Naive B cell (primary cell): Measurements from ENCODE around the gene NPAS3. TPM values are rescaled to one million over a fixed set of nuclear protein-coding genes. Genes with fewer than 3 reads are reported as not detected.

Source experiments
- ATAC-seq, 2 donors: fragments of 150-1000 bp; cut with Tn5 transposase; 2 replicates each; pipeline ENCODE4 v1.10.0; 2021; ENCODE audit warnings: low read depth in 2 of 2, mild to moderate bottlenecking in 2 of 2, moderate library complexity in 2 of 2
- DNase-seq: peaks from one replicate; pipeline ENCODE4 v3.0.0; 2022
- H3K27ac Mint-ChIP-seq, 6 donors: one replicate each; pipeline ENCODE4 v1.8.0; 2020 to 2022; ENCODE audit warnings: mild to moderate bottlenecking in 6 of 6, mixed read lengths in 6 of 6, moderate library complexity in 5 of 6, inconsistent platforms in 2 of 6
- H3K27me3 Mint-ChIP-seq, 3 donors: one replicate each; pipeline ENCODE4 v1.8.0; 2021 to 2022; ENCODE audit warnings: mixed read lengths in 3 of 3, mild to moderate bottlenecking in 1 of 3
- H3K36me3 Mint-ChIP-seq, 2 donors: one replicate each; pipeline ENCODE4 v1.8.0; 2020 to 2022; ENCODE audit warnings: mixed read lengths in 2 of 2, inconsistent platforms in 1 of 2, mild to moderate bottlenecking in 1 of 2
- H3K4me1 Mint-ChIP-seq, 3 donors: one replicate each; pipeline ENCODE4 v1.8.0; 2020 to 2022; ENCODE audit warnings: mixed read lengths in 3 of 3, inconsistent platforms in 1 of 3, mild to moderate bottlenecking in 1 of 3, moderate library complexity in 1 of 3
- H3K4me3 Mint-ChIP-seq, 8 donors: one replicate each; pipeline ENCODE4 v1.8.0; 2020 to 2022; ENCODE audit warnings: mild to moderate bottlenecking in 8 of 8, mixed read lengths in 8 of 8, moderate library complexity in 8 of 8, inconsistent platforms in 2 of 8
- H3K9me3 Mint-ChIP-seq, 7 donors: one replicate each; pipeline ENCODE4 v1.8.0; 2020 to 2022; ENCODE audit warnings: mixed read lengths in 7 of 7, mild to moderate bottlenecking in 5 of 7, inconsistent platforms in 2 of 7, moderate library complexity in 1 of 7
- polyA plus RNA-seq, 6 donors: library from polyadenylated mRNA; unstranded; fragments of 300-500 nt; fragmentation: Illumina TruSeq; gene quantifications; one replicate each; pipeline ENCODE4 v1.2.3, GENCODE V29; 2021; ENCODE audit warnings: low read depth in 6 of 6

Gene NPAS3
- polyA plus RNA-seq, 6 donors from 2014 or later = not detected

DNA sequence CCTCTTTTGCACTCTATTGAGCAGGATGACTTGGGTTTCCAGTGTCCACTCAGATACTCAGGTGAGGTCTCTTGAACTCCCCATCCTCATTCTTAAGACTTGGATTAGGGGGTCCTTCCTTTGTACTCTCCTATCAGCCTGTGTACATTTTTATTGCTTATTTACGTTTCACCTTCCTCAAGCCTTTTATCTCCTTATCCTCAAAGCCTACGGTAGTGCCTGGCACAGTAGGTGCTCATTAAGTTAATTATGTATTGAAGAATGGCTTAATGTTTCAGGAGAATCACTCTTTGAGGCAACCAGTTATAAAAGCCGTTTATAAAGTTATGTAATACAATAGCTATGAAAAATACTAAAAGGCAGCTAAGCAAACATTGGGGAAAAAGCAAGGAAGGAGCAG, 315.7 kb downstream of the NPAS3 start:
- Mint-ChIP-seq H3K27ac (no peak overlapping the region), H3K27me3 (no peaks in the 10 kb centered on the region), H3K9me3 (peaks cover 0 to 6% (median 4%) of the 10 kb centered on the region in 7 donors), H3K4me1 (no peaks in the 10 kb centered on the region), H3K36me3 (no peaks in the 10 kb centered on the region), H3K4me3 (no peak overlapping the region)
- no peak for ATAC-seq
- DNase-seq = no peak

DNA sequence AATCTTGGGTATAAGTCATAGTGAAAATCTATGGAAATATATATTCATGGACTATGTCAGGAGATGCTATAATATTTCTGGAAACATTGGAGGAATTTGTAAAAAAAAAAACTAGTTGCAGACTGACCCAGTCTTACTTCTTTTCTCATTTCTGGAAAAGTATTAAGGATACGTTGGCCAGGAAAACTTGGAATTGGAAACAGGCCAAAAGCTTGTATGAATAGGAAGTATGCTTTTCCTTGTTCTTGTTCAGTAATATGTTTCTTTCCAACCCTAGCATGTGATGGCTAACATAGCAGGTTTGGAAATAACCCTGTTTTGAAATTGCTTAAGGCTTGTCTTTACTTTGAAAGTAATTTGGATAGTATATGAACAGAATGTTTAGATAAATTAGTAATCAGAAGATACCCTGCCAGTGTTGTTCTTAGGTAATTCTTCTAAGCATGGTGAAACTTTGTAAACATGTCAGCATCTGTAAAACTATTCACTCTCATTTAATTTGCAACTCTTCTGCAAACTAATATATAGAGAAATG, 316.2 kb downstream of the NPAS3 start:
- ATAC-seq = no peak
- Mint-ChIP-seq H3K9me3 (peaks cover 0 to 5% (median 4%) of the 10 kb centered on the region in 7 donors), H3K36me3 (no peaks in the 10 kb centered on the region), H3K4me1 (no peaks in the 10 kb centered on the region), H3K4me3 (no peak overlapping the region), H3K27me3 (no peaks in the 10 kb centered on the region), H3K27ac (no peak overlapping the region)
- DNase-seq = no peak

GRCh38 chr14:33257796-33258195, 319.1 kb downstream of the NPAS3 start:
- no peaks in the 10 kb centered on the region for H3K4me1 Mint-ChIP-seq
- peaks cover 0 to 5% (median 4%) of the 10 kb centered on the region in 7 donors for H3K9me3 Mint-ChIP-seq
- ATAC-seq = no peak
- no peaks in the 10 kb centered on the region for H3K36me3 Mint-ChIP-seq
- H3K27me3 Mint-ChIP-seq = no peaks in the 10 kb centered on the region
- no peak overlapping the region for H3K4me3 Mint-ChIP-seq
- no peak for DNase-seq
- no peak overlapping the region for H3K27ac Mint-ChIP-seq

DNA sequence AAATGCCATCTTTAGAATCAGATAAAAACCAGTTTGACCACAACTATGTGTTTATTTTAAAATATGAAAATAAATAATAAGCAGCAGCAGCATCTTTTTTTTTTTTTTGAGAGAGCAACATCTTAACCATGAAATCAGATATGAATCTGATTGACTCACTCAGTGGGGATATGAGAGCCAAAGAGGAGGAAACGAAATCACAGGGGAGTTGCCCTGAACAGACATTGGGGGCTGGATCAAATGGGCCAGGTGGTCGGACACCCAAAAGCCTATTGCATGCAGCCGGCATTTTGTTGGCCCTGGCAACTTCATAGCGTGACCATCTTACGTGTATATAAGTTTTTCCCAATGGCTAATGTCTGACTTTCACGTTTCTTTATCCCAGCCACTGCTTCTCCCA, 321.1 kb downstream of the NPAS3 start:
- Mint-ChIP-seq H3K9me3 (peaks cover 0 to 4% (median 1%) of the 10 kb centered on the region in 7 donors), H3K27ac (no peak overlapping the region), H3K4me3 (no peak overlapping the region), H3K36me3 (no peaks in the 10 kb centered on the region), H3K4me1 (no peaks in the 10 kb centered on the region), H3K27me3 (no peaks in the 10 kb centered on the region)
- ATAC-seq (no peak), DNase-seq (no peak)

- ATAC-seq (no peak), DNase-seq (no peak)
- Mint-ChIP-seq H3K27me3 (no peaks in the 10 kb centered on the region), H3K27ac (no peak overlapping the region), H3K4me3 (no peak overlapping the region), H3K9me3 (peaks cover 0 to 4% (median 0%) of the 10 kb centered on the region in 7 donors), H3K36me3 (no peaks in the 10 kb centered on the region), H3K4me1 (no peaks in the 10 kb centered on the region)
Observed at GRCh38 chr14:33271216-33271615, 332.5 kb downstream of the NPAS3 start.

GRCh38 chr14:33271891-33272290, 333.2 kb downstream of the NPAS3 start:
- Mint-ChIP-seq H3K9me3 (peaks cover 0 to 4% (median 0%) of the 10 kb centered on the region in 7 donors), H3K27ac (no peak overlapping the region), H3K27me3 (no peaks in the 10 kb centered on the region), H3K36me3 (no peaks in the 10 kb centered on the region), H3K4me1 (no peaks in the 10 kb centered on the region), H3K4me3 (no peak overlapping the region)
- ATAC-seq (no peak), DNase-seq (no peak)

DNA sequence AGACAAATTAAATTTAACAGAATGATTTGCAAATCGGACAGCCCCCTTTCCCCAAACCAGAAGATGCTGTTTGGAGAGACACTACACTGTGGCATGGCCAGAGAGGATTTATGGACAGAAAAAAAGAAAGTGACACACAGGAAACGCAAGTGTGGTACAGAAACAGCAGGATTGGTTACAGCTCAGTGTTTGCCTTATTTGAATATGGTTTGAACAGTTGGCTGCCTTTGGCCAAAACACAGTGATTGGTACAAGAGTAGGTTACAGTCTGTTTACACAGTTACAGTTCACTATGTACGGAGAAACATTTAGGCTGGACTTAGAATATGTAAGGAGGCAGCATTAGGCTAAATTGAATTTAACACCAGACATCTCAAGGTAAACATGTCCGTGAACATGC, 335.3 kb downstream of the NPAS3 start:
- Mint-ChIP-seq H3K36me3 (no peaks in the 10 kb centered on the region), H3K27ac (no peak overlapping the region), H3K4me3 (no peak overlapping the region), H3K9me3 (peaks cover 0 to 10% (median 0%) of the 10 kb centered on the region in 7 donors), H3K27me3 (no peaks in the 10 kb centered on the region), H3K4me1 (no peaks in the 10 kb centered on the region)
- ATAC-seq = no peak
- DNase-seq = no peak

GRCh38 chr14:33275879-33276278, 337.2 kb downstream of the NPAS3 start:
- no peak for ATAC-seq
- H3K36me3 Mint-ChIP-seq = no peaks in the 10 kb centered on the region
- no peak overlapping the region for H3K27ac Mint-ChIP-seq
- H3K9me3 Mint-ChIP-seq = peaks cover 0 to 10% (median 3%) of the 10 kb centered on the region in 7 donors
- no peaks in the 10 kb centered on the region for H3K27me3 Mint-ChIP-seq
- H3K4me3 Mint-ChIP-seq = no peak overlapping the region
- no peak for DNase-seq
- H3K4me1 Mint-ChIP-seq = no peaks in the 10 kb centered on the region

DNA sequence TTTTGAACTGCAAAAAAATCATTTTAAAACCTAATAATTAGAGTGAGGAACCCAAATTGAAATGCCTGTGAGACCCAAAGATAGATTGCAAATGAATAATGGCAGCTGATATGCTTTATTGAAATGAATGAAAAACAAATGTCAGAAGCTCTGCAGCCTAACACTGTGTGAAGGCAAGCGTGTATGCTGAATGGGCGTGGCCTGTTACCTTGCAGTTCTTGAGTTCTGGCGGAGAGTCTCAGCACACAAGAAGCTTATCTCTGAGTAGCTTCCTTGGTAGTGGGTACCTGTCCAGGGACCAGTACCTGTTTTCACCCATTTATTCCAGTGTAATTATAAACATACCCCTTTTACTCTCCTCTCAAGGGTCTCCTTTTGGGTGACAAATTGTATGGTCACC, 341.2 kb downstream of the NPAS3 start:
- Mint-ChIP-seq H3K4me1 (no peaks in the 10 kb centered on the region), H3K27ac (no peak overlapping the region), H3K27me3 (no peaks in the 10 kb centered on the region), H3K36me3 (no peaks in the 10 kb centered on the region), H3K4me3 (no peak overlapping the region), H3K9me3 (peaks cover 0 to 6% (median 0%) of the 10 kb centered on the region in 7 donors)
- ATAC-seq = no peak
- no peak for DNase-seq

GRCh38 chr14:33280646-33281045, 342.0 kb downstream of the NPAS3 start:
- H3K4me3 Mint-ChIP-seq = no peak overlapping the region
- ATAC-seq = no peak
- H3K36me3 Mint-ChIP-seq = no peaks in the 10 kb centered on the region
- H3K4me1 Mint-ChIP-seq = no peaks in the 10 kb centered on the region
- no peak for DNase-seq
- H3K9me3 Mint-ChIP-seq = peaks cover 0 to 7% (median 0%) of the 10 kb centered on the region in 7 donors
- no peak overlapping the region for H3K27ac Mint-ChIP-seq
- no peaks in the 10 kb centered on the region for H3K27me3 Mint-ChIP-seq

DNA sequence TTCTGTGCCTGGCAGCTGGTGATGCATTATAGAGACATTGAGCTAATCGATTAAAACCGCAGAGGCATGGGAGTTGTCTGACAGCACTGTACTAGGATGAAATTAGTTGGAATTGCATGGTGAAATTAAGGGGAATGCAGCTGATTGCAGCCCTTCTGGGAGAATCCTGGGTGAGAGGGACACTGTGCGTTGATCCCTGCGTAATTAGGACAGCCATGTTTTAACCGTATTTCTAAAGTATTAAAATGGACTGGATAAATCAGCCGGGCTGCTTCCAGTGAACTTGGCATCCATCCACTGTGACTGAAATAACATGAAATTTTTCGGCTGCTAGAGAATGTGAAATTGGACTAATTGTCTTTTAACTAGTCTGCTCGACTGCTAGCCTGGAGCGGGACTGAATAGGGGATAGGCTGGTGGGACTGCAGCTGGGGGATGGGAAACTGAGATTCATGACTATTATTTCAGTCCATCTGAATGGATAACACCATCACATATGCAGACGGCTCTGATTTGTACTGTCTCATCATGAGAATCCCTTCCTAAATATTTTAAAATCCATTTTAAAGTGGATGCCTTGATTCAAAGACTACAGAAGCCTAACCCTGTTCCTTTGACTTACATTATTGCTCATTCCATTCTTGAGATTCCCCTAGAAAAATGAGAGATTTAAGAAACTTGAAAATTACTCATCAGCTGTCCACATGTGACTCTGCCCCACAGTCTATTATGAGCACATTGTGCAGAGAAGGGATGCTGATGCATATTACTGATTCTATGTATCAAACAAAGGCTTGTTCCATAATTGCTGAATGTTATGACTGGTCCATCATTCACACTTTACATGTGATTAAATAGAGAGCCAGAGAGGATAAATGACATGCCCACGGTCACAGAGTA, 343.9 kb downstream of the NPAS3 start:
- ATAC-seq (no peak), DNase-seq (no peak)
- H3K9me3 Mint-ChIP-seq = peaks cover 0 to 7% (median 0%) of the 10 kb centered on the region in 7 donors
- H3K4me1 Mint-ChIP-seq = no peaks in the 10 kb centered on the region
- H3K27ac Mint-ChIP-seq = no peak overlapping the region
- no peak overlapping the region for H3K4me3 Mint-ChIP-seq
- H3K27me3 Mint-ChIP-seq = no peaks in the 10 kb centered on the region
- H3K36me3 Mint-ChIP-seq = no peaks in the 10 kb centered on the region

GRCh38 chr14:33285902-33286700, 347.4 kb downstream of the NPAS3 start:
- H3K27me3 Mint-ChIP-seq = no peaks in the 10 kb centered on the region
- ATAC-seq (no peak), DNase-seq (no peak)
- peaks cover 0 to 5% (median 0%) of the 10 kb centered on the region in 7 donors for H3K9me3 Mint-ChIP-seq
- H3K27ac Mint-ChIP-seq = no peak overlapping the region
- no peaks in the 10 kb centered on the region for H3K4me1 Mint-ChIP-seq
- H3K4me3 Mint-ChIP-seq = no peak overlapping the region
- no peaks in the 10 kb centered on the region for H3K36me3 Mint-ChIP-seq

DNA sequence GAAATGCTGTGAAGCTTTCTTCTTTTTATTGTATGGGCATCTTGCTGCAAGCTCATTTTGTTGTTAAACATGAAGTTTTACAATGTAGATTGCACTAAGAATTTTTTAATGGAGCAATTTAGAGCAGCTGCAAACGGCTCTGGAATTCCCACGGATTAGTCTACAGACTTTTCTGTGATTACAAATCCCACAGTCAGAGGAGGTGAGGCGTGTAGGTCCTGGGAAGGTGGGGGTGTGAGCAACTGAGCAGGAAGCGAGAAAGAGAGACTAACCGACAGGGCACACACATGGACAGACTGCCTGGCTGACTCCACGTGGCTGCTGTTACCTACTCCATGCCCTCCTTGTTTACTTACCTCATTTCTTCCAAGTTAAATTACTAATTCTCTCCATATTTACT, 348.5 kb downstream of the NPAS3 start:
- H3K4me1 Mint-ChIP-seq = no peaks in the 10 kb centered on the region
- DNase-seq (no peak), ATAC-seq (no peak)
- no peaks in the 10 kb centered on the region for H3K36me3 Mint-ChIP-seq
- no peak overlapping the region for H3K27ac Mint-ChIP-seq
- H3K27me3 Mint-ChIP-seq = no peaks in the 10 kb centered on the region
- no peak overlapping the region for H3K4me3 Mint-ChIP-seq
- peaks cover 0 to 5% (median 0%) of the 10 kb centered on the region in 7 donors for H3K9me3 Mint-ChIP-seq

DNA sequence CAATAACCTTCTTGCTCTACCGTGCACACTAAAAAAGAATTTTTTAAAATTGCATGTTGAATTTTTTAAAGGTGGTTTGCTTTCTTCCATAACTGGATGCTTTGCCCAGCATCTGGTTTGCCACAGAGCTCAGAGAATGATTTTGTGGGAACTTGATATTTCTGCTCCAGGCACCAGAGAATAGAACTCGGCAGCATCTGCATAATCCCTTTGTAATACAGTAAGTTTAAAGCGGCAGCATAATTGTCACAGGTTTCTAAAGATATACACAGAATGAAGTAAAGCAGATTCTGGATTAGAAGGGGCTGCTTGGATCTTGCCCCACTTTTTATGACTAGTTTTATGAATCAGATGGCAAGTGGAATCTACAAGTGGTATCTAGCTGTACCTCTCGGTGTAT, 352.0 kb downstream of the NPAS3 start:
- Mint-ChIP-seq H3K27me3 (no peaks in the 10 kb centered on the region), H3K9me3 (peaks cover 0 to 9% (median 3%) of the 10 kb centered on the region in 7 donors), H3K27ac (no peak overlapping the region), H3K4me1 (no peaks in the 10 kb centered on the region), H3K4me3 (no peak overlapping the region), H3K36me3 (no peaks in the 10 kb centered on the region)
- no peak for DNase-seq
- ATAC-seq = no peak
